CD4-positive, alpha-beta T cell (primary cell): ENCODE measurements around the gene NCKIPSD. TPM values are rescaled to one million over a fixed set of nuclear protein-coding genes. Genes with fewer than 3 reads are reported as not detected.
A peak's percentile ranks its signal among the peaks of the same experiment; 100 is the strongest.

Source experiments
- ATAC-seq: fragments of 200-7000 bp; cut with Tn5 transposase; one replicate; pipeline ENCODE4 v1.10.0; 2022; ENCODE audit warnings: mild to moderate bottlenecking; ENCODE audit not compliant: poor library complexity
- CTCF ChIA-PET: fragments of 350-600 bp; sonication (Branson Sonifier 250); formaldehyde crosslinking; loops from one replicate; lab custom pipeline; 2021; ENCODE audit warnings: antibody characterized with exemption, inconsistent platforms; lab: Charles Lee
- POLR2A ChIA-PET: fragments of 350-600 bp; sonication (Branson Sonifier 250); formaldehyde crosslinking; loops from one replicate; lab custom pipeline; 2021; ENCODE audit warnings: antibody characterized with exemption, inconsistent platforms; lab: Charles Lee
- DNase-seq, 14 experiments: peaks; one replicate each; pipeline ENCODE4 v3.0.0-alpha.2; 2013 to 2020; ENCODE audit warnings: mixed read lengths in 2 of 14
- H3K27ac ChIP-seq, 2 donors: one replicate each; pipeline versions ENCODE4 v1.5.1 to v1.7.0; 2013; ENCODE audit warnings: low read length in 2 of 2, low read depth in 1 of 2, mild to moderate bottlenecking in 1 of 2
- H3K27me3 ChIP-seq, 2 experiments: 1 replicate in 1 of 2; 2 replicates in 1 of 2; pipeline versions ENCODE4 v1.6.1 to v1.7.0; 2013; ENCODE audit warnings: low read length in 2 of 2, control low read depth in 1 of 2, mild to moderate bottlenecking in 1 of 2, moderate library complexity in 1 of 2; ENCODE audit not compliant: insufficient read depth in 2 of 2, control insufficient read depth in 1 of 2
- H3K36me3 ChIP-seq: one replicate; pipeline ENCODE4 v1.6.1; 2013; ENCODE audit warnings: low read length, control low read depth; ENCODE audit not compliant: insufficient read depth
- H3K4me1 ChIP-seq: one replicate; pipeline ENCODE4 v1.6.1; 2013; ENCODE audit warnings: low read length, control low read depth; ENCODE audit not compliant: insufficient read depth
- H3K4me3 ChIP-seq: one replicate; pipeline ENCODE4 v1.5.1; 2013; ENCODE audit warnings: mild to moderate bottlenecking, low read length, moderate library complexity
- H3K9me3 ChIP-seq, 2 experiments: 1 replicate in 1 of 2; 2 replicates in 1 of 2; pipeline versions ENCODE4 v1.6.1 to v1.7.0; 2013; ENCODE audit warnings: low read length in 2 of 2, mild to moderate bottlenecking in 2 of 2, control low read depth in 1 of 2, moderate library complexity in 1 of 2; ENCODE audit not compliant: control insufficient read depth in 1 of 2, insufficient read depth in 1 of 2
- H3K27ac Mint-ChIP-seq: one replicate; pipeline ENCODE4 v1.8.0; 2020; ENCODE audit warnings: mixed read lengths
- H3K27me3 Mint-ChIP-seq: one replicate; pipeline ENCODE4 v1.8.0; 2021; ENCODE audit warnings: mixed read lengths
- H3K36me3 Mint-ChIP-seq: one replicate; pipeline ENCODE4 v1.8.0; 2021; ENCODE audit warnings: low read depth, mixed read lengths
- H3K4me1 Mint-ChIP-seq: one replicate; pipeline ENCODE4 v1.8.0; 2021; ENCODE audit warnings: low read depth, mixed read lengths
- H3K4me3 Mint-ChIP-seq: one replicate; pipeline ENCODE4 v1.8.0; 2020; ENCODE audit warnings: mild to moderate bottlenecking, mixed read lengths
- H3K9me3 Mint-ChIP-seq: one replicate; pipeline ENCODE4 v1.8.0; 2020; ENCODE audit warnings: mixed read lengths
- intact Hi-C, 2 experiments: fragments of 100-400 bp; cut with DNase I in 1 of 2; cut with micrococcal nuclease in 1 of 2; formaldehyde crosslinking; loops; one replicate each; pipeline versions ENCODE4 v1.15.1 to v1.9.0; 2023 to 2025; cut with DNase I, micrococcal nuclease
- total RNA-seq, 174 experiments: library from RNA in 2 of 174; stranded (reverse) in 2 of 174; gene quantifications; one replicate each; pipeline ENCODE4 v1.2.3 and lab custom pipeline; 2021 to 2026
- TF ChIP-seq, protein P1 (sequence below): fragments of 200-600 bp; IDR thresholded peaks from one replicate; pipeline ENCODE4 v1.8.0; 2022; ENCODE audit warnings: antibody characterized with exemption, mild to moderate bottlenecking

NCKIPSD gene
- total RNA-seq, 2 experiments from 2014 or later, result 9.7 to 10.8 TPM

DNA sequence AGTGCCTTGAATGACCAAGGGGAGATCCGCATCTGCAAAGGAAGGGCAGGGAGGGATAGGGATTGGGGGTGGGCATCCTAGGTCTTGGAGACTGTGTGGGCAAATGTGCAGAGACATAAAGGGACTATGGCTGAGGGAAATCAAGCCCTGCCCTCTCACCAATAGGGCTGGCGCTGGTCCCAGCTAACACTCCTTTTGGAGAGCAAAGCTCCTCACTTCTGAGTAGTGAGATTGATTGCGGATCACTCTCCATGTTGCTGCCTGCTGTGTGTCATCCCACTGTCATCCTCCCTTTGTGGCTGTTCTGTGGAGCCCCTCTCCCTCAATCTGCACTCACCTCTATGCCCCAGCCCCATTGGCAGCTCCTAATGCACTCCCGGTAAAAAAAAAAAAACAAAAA, 20.8 kb downstream of the NCKIPSD start:
- Histone ChIP-seq H3K4me1 (peaks cover 36% of the 10 kb centered on the region), H3K4me3 (no peak overlapping the region), H3K9me3 (peaks cover 0 to 41% of the 10 kb centered on the region in 2 experiments), H3K27me3 (peaks cover 31 to 37% of the 10 kb centered on the region in 2 experiments), H3K27ac (no peak overlapping the region), H3K36me3 (no peaks in the 10 kb centered on the region)
- intact Hi-C loops, result no loop called here
- Mint-ChIP-seq H3K27me3 (peaks cover 35% of the 10 kb centered on the region), H3K27ac (no peak overlapping the region), H3K4me3 (no peak overlapping the region), H3K4me1 (no peaks in the 10 kb centered on the region), H3K36me3 (no peaks in the 10 kb centered on the region), H3K9me3 (no peaks in the 10 kb centered on the region)
- CTCF ChIA-PET, result interaction anchor here (1.2 kb wide), 1 partner anchor 21 kb away, joined by 4 read pairs; the partner anchor contains the start of gene NCKIPSD
- DNase-seq, result no peak
- POLR2A ChIA-PET, result interaction anchor here (0.6 kb wide), 1 partner anchor 12 kb away, joined by 3 read pairs; no protein-coding TSS in a partner anchor
- TF ChIP-seq, protein P1, sequence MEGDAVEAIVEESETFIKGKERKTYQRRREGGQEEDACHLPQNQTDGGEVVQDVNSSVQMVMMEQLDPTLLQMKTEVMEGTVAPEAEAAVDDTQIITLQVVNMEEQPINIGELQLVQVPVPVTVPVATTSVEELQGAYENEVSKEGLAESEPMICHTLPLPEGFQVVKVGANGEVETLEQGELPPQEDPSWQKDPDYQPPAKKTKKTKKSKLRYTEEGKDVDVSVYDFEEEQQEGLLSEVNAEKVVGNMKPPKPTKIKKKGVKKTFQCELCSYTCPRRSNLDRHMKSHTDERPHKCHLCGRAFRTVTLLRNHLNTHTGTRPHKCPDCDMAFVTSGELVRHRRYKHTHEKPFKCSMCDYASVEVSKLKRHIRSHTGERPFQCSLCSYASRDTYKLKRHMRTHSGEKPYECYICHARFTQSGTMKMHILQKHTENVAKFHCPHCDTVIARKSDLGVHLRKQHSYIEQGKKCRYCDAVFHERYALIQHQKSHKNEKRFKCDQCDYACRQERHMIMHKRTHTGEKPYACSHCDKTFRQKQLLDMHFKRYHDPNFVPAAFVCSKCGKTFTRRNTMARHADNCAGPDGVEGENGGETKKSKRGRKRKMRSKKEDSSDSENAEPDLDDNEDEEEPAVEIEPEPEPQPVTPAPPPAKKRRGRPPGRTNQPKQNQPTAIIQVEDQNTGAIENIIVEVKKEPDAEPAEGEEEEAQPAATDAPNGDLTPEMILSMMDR, result no peak
- no peak for ATAC-seq

DNA sequence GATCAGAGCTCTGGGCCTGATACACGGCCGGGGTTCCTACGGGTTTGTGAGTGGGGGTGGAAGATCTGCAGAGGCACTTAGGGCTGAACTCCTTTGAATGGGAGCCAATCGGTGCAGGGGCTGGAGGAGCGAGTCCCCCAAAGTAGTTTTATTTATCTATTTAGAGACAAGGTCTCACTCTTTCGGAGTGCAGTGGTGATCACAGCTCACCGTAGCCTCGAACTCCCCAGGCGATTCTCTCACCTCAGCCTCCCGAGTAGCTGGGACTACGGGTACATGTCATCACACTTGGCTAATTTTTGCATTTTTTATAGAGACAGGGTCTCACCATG, 21.4 kb downstream of the NCKIPSD start:
- intact Hi-C loops, result no loop called here
- Mint-ChIP-seq H3K9me3 (no peaks in the 10 kb centered on the region), H3K4me1 (no peaks in the 10 kb centered on the region), H3K27ac (no peak overlapping the region), H3K27me3 (peaks cover 41% of the 10 kb centered on the region), H3K36me3 (no peaks in the 10 kb centered on the region), H3K4me3 (no peak overlapping the region)
- H3K27ac ChIP-seq, result no peak overlapping the region
- TF ChIP-seq, protein P1, result peak; percentile 10
- peaks cover 36% of the 10 kb centered on the region for H3K4me1 ChIP-seq
- CTCF ChIA-PET, result interaction anchor here (1.2 kb wide), 1 partner anchor 22 kb away, joined by 4 read pairs; the partner anchor contains the start of gene NCKIPSD
- no peaks in the 10 kb centered on the region for H3K36me3 ChIP-seq
- POLR2A ChIA-PET, result interaction anchor here (0.6 kb wide), 1 partner anchor 13 kb away, joined by 3 read pairs; no protein-coding TSS in a partner anchor
- DNase-seq, result no peak
- H3K9me3 ChIP-seq, result peaks cover 0 to 41% of the 10 kb centered on the region in 2 experiments
- H3K4me3 ChIP-seq, result peak overlapping the region; percentile 61
- no peak for ATAC-seq
- peaks cover 35 to 37% of the 10 kb centered on the region in 2 experiments for H3K27me3 ChIP-seq

DNA sequence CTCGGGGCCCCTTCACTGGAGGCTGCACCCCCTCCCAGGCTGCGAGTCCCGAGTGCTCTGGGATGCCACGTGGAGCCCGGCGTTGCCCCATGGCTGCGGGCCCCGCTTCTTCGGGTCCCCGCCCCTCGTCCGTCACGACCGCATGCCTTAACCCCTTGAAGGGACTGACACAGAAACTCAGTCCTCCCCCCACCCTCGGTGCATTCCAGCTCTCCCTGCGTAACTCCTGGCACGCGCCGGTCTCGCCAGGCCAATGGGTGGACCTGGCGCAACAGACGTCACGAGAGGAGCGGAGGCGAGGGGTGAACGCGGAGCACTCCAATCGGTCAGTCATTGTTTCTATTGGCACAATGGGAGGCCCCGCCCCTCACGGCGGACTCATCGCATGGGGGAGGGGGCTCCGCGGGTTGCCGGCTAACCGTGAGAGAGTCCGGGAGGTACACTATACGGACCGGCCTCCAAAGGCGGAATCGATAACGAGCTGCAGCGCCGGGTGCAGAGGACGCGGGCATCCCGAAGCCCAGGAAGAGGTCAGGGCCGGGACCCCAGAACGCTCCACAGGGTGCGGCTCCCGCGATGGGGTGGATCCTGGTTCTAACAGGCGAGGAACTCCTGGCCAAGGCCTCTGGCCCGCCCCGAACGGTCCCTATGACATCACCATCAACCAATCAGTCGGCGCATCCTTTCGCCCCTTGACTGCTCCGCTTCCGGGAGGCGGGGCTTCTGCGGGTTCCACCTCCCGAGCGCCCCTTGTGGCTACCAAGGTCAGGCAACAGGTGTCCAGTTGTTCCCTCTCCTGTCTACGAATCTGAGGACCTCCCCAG, 22.0 kb downstream of the NCKIPSD start:
- H3K27ac ChIP-seq, result no peak overlapping the region
- peak overlapping the region; percentile 76 for H3K4me3 Mint-ChIP-seq
- no peaks in the 10 kb centered on the region for H3K36me3 ChIP-seq
- POLR2A ChIA-PET, result interaction anchor here (1.0 to 1.2 kb wide), 2 partner anchors 29 to 53 kb away, joined by 4 read pairs; partner anchors contain the start of genes IP6K2 and SLC26A6
- H3K36me3 Mint-ChIP-seq, result no peaks in the 10 kb centered on the region
- no peak overlapping the region for H3K27ac Mint-ChIP-seq
- H3K4me3 ChIP-seq, result peak overlapping the region; percentile 61
- peaks cover 37% of the 10 kb centered on the region in 2 experiments for H3K27me3 ChIP-seq
- no peaks in the 10 kb centered on the region for H3K4me1 Mint-ChIP-seq
- TF ChIP-seq, protein P1, result peak; percentile 48
- peaks cover 0 to 41% of the 10 kb centered on the region in 2 experiments for H3K9me3 ChIP-seq
- peaks cover 47% of the 10 kb centered on the region for H3K27me3 Mint-ChIP-seq
- CTCF ChIA-PET, result interaction anchor here (1.2 kb wide), 1 partner anchor 23 kb away, joined by 4 read pairs; the partner anchor contains the start of gene NCKIPSD
- ATAC-seq (peak; percentile 72), DNase-seq (peak; percentile 62 to 94 (median 76))
- intact Hi-C loops, result no loop called here
- peaks cover 36% of the 10 kb centered on the region for H3K4me1 ChIP-seq
- H3K9me3 Mint-ChIP-seq, result no peaks in the 10 kb centered on the region
